Measurements from ENCODE around the gene PFKL. TPM values are rescaled to one million over a fixed set of nuclear protein-coding genes. Genes with fewer than 3 reads are reported as not detected.

Gene PFKL
- 340 and 360 TPM in 2 replicates for total RNA-seq (2014; rRNA removed; shearing (Covaris generic); ENCODE audit: low replicate concordance)

DNA sequence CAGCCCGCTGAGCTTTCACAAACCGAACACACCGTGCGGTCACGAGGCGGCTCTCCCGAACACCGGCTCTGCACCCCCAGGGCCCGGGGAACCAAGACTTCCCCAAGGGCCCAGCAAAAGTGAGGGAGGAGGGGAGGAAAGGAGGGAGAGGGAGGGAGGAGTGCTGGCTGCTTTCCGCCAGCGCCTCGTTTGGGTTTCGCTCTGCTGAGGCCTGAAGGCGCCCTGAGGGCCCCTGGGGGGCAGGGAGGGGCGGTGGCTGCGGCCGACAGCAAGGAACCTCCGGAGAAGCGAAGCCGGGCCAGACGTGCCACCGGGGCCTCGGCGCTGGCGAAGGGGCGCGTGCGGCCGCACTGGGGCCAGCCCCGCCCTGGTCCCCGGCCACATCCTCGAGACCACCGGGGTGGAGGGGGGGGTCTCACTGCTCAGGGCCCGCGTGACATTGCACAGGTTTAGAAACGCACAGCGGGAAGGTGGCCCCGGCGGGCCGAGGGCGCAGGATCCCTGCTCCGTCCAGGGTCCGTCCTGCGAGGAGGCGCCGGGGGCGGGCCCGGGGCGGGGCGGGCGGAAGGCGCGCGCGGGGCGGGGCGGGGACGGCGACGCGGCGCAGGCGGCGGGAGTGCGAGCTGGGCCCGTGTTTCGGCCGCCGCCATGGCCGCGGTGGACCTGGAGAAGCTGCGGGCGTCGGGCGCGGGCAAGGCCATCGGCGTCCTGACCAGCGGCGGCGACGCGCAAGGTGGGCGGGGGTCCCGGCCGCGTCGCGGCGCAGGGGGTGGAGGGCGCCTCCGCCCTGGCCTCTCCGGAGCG lies at the start of gene PFKL:
Gene PFKL (plus strand): TSS at position 596 of the 804 bp plus-strand sequence. CDS start 53 bp downstream, at position 649.
- in situ Hi-C loops (cut with HindIII; ENCODE audit: low pct_unique_long_range_greater_than_20kb, low sequenced_read_pairs): no loop called here
- DNase-seq (ENCODE audit: low read depth): peak; percentile 85

- in situ Hi-C loops (cut with HindIII; ENCODE audit: low pct_unique_long_range_greater_than_20kb, low sequenced_read_pairs): no loop called here
- no peak for DNase-seq (ENCODE audit: low read depth)
These were observed 45.8 kb upstream of the PFKL start for GRCh38 chr21:44253832-44254710.

GRCh38 chr21:44255511-44255981 lies 44.3 kb upstream of the PFKL start:
- in situ Hi-C loops (cut with HindIII; ENCODE audit: low pct_unique_long_range_greater_than_20kb, low sequenced_read_pairs): no loop called here
- no peak for DNase-seq (ENCODE audit: low read depth)

DNA sequence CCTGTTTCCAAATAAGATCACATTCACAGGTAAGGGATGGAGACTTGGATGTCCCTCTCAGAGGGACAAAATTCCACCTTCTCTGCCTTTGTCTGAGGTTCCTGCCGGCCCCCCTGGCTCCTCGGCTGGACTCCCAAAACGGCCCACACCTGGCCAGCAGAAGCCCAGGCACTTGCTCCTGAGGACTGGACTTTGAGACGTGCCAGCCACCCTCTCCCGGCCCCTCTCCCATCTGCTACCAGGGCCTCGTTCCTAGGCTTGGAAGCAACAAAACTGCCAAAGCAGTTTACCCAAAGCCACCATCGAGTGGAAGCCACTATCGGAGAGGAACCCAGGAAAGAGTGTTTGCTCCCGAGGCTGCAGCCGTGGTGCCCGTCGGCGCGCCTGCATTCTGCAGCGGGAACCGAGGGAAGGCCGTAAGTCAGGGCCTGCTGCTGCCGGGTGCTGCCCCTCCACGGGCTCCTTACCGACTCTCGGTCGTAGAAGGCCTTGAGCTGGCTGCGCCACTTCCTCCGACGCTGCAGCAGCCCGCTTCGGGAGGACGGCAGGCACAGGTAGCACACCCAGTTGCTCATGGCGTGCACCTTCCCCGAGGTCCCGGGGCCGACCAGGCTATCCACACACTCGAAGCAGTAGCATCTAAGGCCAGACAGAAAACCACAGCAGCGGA lies 41.7 kb upstream of the PFKL start:
- in situ Hi-C loops (cut with HindIII; ENCODE audit: low pct_unique_long_range_greater_than_20kb, low sequenced_read_pairs): no loop called here

DNA sequence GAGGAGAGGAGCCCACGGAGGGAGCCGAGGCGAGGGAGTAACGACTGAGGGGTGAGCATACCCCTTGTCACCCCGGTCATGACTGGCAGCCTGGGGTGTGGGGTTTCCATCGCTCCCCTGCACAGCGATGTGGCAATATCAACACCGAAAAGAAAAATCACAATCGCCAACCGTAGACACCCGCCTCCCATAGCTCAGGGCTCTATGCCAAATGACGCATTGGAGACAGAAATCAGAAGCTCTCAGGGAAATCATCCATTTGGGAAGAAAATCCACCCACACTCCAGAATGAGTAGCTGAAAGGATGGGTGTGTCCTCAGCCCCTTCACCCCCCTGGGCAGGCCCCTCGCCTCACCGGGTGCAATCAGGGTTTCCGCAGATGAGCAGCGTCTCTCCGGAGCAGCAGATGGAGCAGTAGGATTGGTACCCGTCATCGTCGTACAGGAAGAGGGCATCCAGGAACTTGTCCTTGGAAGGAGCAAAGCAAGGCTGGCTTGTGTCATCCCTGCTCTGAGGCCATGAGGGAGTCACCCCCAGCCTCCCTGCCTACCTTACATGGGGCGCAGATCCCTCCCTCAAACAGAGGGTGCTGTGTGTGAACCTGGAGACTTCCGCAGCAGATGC lies 40.7 kb upstream of the PFKL start:
- DNase-seq (ENCODE audit: low read depth): no peak
- in situ Hi-C loops (cut with HindIII; ENCODE audit: low pct_unique_long_range_greater_than_20kb, low sequenced_read_pairs): no loop called here

More for the DNA sequence above, 41.7 kb upstream of the PFKL start:
- no peak for DNase-seq (ENCODE audit: low read depth)

DNA sequence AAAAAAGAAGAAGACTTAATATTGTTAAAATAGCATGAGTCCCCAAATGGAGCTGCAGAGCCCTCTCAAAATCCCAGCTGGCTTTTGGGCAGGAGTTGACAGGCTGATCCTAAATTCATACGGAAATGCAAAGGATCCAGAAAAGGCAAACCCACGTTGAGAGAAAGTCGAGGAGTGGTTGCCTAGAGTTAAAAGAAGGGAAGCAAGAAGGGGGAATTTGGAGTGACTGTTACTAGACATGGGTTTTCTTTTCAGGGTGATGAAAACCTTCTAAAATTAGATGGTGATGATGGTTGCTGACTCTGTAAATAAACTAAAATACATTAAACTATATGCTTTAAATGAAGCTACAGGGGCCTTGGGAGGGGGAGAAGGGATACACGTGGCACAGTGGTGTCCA lies 39.8 kb upstream of the PFKL start:
- in situ Hi-C loops (cut with HindIII; ENCODE audit: low pct_unique_long_range_greater_than_20kb, low sequenced_read_pairs): no loop called here

GRCh38 chr21:44260791-44261631 lies 38.8 kb upstream of the PFKL start:
- no peak for DNase-seq (ENCODE audit: low read depth)
- in situ Hi-C loops (cut with HindIII; ENCODE audit: low pct_unique_long_range_greater_than_20kb, low sequenced_read_pairs): no loop called here

More for the DNA sequence above, 39.8 kb upstream of the PFKL start:
- DNase-seq (ENCODE audit: low read depth): no peak

- DNase-seq (ENCODE audit: low read depth): no peak
- in situ Hi-C loops (cut with HindIII; ENCODE audit: low pct_unique_long_range_greater_than_20kb, low sequenced_read_pairs): no loop called here
These were observed 38.1 kb upstream of the PFKL start, which contains the start of gene DNMT3L for GRCh38 chr21:44261675-44262295. DNMT3L (minus strand) TSS chr21:44261897; CDS start chr21:44261259, 638 bp downstream.

DNA sequence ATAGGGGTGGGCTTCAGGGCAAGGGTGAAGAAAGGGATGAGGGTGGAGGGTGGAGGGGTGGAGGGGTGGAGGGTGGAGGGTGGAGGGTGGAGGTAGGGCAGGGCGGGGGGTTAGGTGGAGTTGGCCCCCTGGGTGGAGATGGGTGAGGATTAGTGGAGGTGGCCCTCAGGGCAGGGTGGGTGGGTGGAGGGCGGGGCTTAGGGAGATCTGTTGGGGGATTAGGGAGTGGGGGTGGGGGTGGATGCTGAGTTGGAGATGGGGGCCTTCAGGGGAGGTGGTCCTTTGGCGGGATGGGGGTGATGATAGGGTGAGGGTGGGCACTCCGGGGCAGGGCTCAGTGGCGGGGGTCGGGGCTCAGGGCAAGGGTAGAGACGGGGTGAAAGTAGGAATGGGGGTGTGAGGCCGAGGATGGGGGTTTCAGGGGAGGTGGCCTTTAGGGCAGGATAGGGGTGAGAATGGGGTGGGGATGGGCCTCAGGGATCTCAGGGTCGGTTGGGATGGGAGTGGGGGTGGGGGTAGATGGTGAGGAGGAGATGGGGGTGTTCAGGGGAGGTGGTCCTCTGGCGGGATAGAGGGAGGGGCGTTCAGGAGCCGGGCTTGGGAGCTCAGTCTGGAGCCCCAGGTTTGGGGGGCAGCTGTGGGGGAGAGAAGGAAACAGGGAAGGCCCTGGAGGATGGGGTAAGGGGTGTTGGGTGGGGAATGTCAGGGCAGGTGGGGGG lies 37.4 kb upstream of the PFKL start:
- in situ Hi-C loops (cut with HindIII; ENCODE audit: low pct_unique_long_range_greater_than_20kb, low sequenced_read_pairs): no loop called here
- DNase-seq (ENCODE audit: low read depth): no peak

DNA sequence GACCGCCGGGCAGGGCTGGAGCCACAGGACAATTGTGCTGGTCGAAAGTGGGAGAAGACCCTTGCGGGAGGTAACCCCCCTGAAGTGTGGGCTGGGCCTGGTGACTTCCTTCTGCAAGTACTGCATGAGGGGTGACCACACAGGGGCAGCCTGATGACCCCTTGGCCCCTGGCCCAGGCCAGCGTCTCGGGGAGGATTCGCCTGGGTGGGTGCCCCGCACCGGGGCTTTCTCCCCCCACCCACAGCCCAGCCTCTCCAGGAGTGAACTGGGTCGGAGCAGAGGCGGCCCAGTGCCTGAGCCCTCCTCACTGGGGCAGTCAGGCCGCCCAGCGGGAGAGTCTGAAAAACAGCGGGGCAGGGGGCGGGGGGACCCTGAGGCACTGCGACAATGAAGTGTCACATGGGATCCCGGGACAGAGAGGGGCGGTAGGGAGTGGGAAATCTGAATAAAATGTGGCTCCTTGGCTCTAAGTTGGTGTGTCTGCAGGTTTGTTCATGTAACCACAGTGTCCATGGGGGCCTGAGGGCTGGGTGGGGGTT lies 36.6 kb upstream of the PFKL start:
- in situ Hi-C loops (cut with HindIII; ENCODE audit: low pct_unique_long_range_greater_than_20kb, low sequenced_read_pairs): no loop called here
- DNase-seq (ENCODE audit: low read depth): no peak

DNA sequence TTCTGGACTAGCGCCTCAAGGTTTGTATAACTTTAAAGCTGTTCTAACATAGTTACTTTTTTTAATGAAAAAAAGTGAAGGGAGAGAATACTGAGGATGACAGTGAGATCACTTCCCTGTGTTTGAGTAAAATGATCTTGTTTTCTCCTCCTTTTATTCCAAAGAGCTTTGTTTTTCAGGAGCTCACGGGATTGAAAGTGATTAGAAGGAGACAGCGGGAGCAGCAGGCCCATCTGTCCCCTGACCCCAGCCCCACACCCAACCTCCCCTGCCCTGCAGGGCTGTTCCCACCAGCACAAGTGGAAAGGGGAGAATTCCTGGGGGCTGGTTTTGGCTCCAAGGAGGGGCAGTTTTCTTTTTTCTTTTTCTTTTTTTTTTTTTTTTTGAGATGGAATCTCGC lies 36.1 kb upstream of the PFKL start:
- in situ Hi-C loops (cut with HindIII; ENCODE audit: low pct_unique_long_range_greater_than_20kb, low sequenced_read_pairs): no loop called here
- no peak for DNase-seq (ENCODE audit: low read depth)

- in situ Hi-C loops (cut with HindIII; ENCODE audit: low pct_unique_long_range_greater_than_20kb, low sequenced_read_pairs): no loop called here
- DNase-seq (ENCODE audit: low read depth): no peak
These were observed 34.1 kb upstream of the PFKL start for GRCh38 chr21:44265734-44266270.

- no peak for DNase-seq (ENCODE audit: low read depth)
- in situ Hi-C loops (cut with HindIII; ENCODE audit: low pct_unique_long_range_greater_than_20kb, low sequenced_read_pairs): no loop called here
These were observed 32.2 kb upstream of the PFKL start for GRCh38 chr21:44267655-44268142.

- in situ Hi-C loops (cut with HindIII; ENCODE audit: low pct_unique_long_range_greater_than_20kb, low sequenced_read_pairs): no loop called here
These were observed 30.8 kb upstream of the PFKL start for GRCh38 chr21:44269090-44269489.

DNA sequence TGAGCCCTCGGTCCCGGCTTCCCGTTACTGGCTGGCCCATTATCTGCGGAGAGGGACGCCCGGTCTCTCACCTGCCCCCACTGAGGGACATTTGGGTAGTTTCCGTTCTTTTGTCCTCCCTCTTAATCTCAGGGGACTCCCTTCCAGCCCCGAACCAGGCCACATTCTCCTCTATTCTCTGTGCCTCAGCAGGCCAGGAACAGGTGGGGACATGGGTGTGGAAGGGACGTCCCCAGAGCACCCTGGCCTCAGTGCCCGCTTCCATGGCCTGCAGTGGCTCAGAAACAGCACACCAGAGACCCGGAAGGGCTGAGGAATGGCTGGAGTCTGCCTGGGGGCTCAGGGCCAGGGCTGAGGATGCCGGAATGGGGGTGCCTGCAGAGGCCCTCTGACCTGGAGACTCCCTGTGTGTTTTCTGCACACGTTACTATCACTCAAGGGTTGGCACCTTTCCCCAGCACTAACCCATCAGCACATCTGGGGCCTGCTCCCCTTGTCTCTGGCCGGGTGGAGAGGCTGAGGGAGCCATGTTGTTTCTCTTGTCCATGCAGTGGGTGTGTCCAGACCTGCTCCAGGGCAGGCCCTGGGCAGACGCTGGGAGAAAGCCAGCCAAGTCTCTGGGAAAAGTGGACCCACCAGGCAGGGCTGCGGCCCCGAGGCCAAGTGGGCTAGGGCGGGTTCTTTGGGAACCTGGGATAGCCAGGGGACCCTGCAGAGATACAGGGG lies 28.1 kb upstream of the PFKL start:
- DNase-seq (ENCODE audit: low read depth): no peak
- in situ Hi-C loops (cut with HindIII; ENCODE audit: low pct_unique_long_range_greater_than_20kb, low sequenced_read_pairs): no loop called here

More at GRCh38 chr21:44269090-44269489, 30.8 kb upstream of the PFKL start:
- DNase-seq (ENCODE audit: low read depth): no peak
